Right atrium auricular region (tissue), 2 donors: Measurements from ENCODE around the gene SCN1A. TPM values are rescaled to one million over a fixed set of nuclear protein-coding genes. Genes with fewer than 3 reads are reported as not detected.

Experiments used
- DNase-seq: peaks from one replicate; pipeline ENCODE4 v3.0.0-alpha.2; 2019; ENCODE audit warnings: low spot score
- H3K27ac ChIP-seq, 2 donors: fragments of 200-600 bp; sonication (generic); 1 replicate in 1 of 2; 2 replicates in 1 of 2; pipeline ENCODE4 v1.5.1; 2016 to 2019
- H3K27me3 ChIP-seq, 2 donors: fragments of 200-600 bp; sonication (generic); one replicate each; pipeline versions ENCODE4 v1.5.1 to v1.6.0; 2017 to 2019
- H3K36me3 ChIP-seq: fragments of 200-600 bp; sonication (generic); one replicate; pipeline ENCODE4 v1.5.1; 2016
- H3K4me1 ChIP-seq, 2 donors: fragments of 200-600 bp; sonication (generic); one replicate each; pipeline versions ENCODE4 v1.5.1 to v1.6.0; 2017 to 2019
- H3K4me3 ChIP-seq, 2 donors: fragments of 200-600 bp; sonication (generic); 1 replicate in 1 of 2; 2 replicates in 1 of 2; pipeline ENCODE4 v1.5.1; 2017 to 2019; ENCODE audit warnings: mild to moderate bottlenecking in 1 of 2, moderate library complexity in 1 of 2
- H3K9me3 ChIP-seq, 2 donors: fragments of 200-600 bp; sonication (generic); one replicate each; pipeline ENCODE4 v1.5.1; 2019
- total RNA-seq, 2 donors: library from RNA; depleted of rRNA; stranded (reverse); fragments of >200 nt; gene quantifications; one replicate each; pipeline ENCODE4 v1.1.0, GENCODE V29; 2016
- TF ChIP-seq, protein P1 (sequence below), 2 donors: fragments of 200-600 bp; sonication (generic); IDR thresholded peaks; one replicate each; pipeline ENCODE4 v1.5.1; 2019; ENCODE audit warnings: antibody characterized with exemption in 2 of 2

Gene SCN1A
- total RNA-seq, 2 donors from 2014 or later = 0.44 TPM; not detected in 1

DNA sequence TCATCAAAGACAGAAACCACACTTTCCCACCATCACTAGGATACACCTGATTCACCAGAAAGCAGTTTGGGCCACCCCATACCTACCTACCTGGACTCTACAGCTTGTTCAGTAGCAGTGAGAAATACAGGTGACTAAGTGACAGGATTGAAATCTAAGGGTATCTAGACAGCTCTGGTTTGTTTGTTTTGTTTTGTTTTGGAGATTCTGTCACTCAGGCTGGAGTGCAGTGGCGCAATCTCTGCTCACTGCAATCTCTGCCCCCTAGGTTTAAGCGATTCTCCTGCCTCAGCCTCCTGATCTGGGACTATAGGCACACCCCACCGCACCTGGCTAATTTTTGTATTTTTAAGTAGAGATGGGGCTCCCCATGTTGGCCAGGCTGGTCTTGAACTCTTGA is 177.4 kb downstream of the SCN1A start:
- Histone ChIP-seq H3K9me3 (no peaks in the 10 kb centered on the region), H3K36me3 (no peaks in the 10 kb centered on the region), H3K27me3 (no peaks in the 10 kb centered on the region), H3K27ac (no peak overlapping the region), H3K4me1 (peaks cover 0 to 27% of the 10 kb centered on the region in 2 donors), H3K4me3 (no peak overlapping the region)
- TF ChIP-seq, protein P1, sequence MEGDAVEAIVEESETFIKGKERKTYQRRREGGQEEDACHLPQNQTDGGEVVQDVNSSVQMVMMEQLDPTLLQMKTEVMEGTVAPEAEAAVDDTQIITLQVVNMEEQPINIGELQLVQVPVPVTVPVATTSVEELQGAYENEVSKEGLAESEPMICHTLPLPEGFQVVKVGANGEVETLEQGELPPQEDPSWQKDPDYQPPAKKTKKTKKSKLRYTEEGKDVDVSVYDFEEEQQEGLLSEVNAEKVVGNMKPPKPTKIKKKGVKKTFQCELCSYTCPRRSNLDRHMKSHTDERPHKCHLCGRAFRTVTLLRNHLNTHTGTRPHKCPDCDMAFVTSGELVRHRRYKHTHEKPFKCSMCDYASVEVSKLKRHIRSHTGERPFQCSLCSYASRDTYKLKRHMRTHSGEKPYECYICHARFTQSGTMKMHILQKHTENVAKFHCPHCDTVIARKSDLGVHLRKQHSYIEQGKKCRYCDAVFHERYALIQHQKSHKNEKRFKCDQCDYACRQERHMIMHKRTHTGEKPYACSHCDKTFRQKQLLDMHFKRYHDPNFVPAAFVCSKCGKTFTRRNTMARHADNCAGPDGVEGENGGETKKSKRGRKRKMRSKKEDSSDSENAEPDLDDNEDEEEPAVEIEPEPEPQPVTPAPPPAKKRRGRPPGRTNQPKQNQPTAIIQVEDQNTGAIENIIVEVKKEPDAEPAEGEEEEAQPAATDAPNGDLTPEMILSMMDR (IDR thresholded peaks at IDR 0.05) = no peak
- DNase-seq = no peak

DNA sequence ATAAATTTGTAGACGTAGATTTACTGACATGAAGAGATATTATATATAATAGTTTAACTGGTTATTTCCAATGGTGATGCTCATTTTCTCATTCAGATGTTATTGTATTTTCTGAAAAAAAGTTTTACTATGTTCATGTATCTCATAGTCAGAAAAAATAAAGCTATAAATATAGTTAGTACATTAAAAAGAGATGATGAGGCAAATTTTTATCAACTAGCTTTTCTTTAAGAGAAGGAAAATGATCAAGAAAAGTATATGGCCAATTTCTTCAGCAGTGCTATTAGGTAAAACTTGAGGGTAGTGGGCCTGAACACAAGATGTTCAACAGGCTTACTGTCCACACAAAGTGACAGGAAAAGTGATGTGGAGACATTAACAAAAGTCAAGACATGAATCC is 186.0 kb downstream of the SCN1A start:
- no peaks in the 10 kb centered on the region for H3K4me1 ChIP-seq
- H3K27ac ChIP-seq = no peak overlapping the region
- DNase-seq = no peak
- no peak overlapping the region for H3K4me3 ChIP-seq
- peaks cover 28% of the 10 kb centered on the region for H3K36me3 ChIP-seq
- no peaks in the 10 kb centered on the region for H3K27me3 ChIP-seq
- TF ChIP-seq, protein P1 (IDR thresholded peaks at IDR 0.05) = no peak
- H3K9me3 ChIP-seq = no peaks in the 10 kb centered on the region

DNA sequence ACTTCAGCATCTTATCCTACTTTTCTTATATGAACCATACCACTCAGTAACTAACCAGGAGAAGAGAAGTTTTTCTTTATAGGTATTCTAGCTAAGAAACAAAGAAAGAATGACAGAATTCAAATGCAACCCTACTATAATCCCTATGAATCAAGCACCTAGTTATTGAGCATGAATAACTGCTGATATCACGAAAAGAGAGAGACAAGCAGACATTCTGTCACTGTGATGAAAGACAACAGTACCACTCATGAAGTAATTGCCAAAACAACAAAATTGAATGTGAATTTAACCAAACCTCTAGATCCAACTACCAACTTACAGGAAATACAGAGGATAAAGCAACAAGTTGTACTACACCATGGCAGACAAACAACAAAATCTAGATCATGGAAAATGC is 189.6 kb downstream of the SCN1A start:
- Histone ChIP-seq H3K4me3 (no peak overlapping the region), H3K4me1 (no peaks in the 10 kb centered on the region), H3K9me3 (no peaks in the 10 kb centered on the region), H3K36me3 (peaks cover 28% of the 10 kb centered on the region), H3K27ac (no peak overlapping the region), H3K27me3 (no peaks in the 10 kb centered on the region)
- TF ChIP-seq, protein P1 (IDR thresholded peaks at IDR 0.05) = no peak
- no peak for DNase-seq

Other genes starting within 250 kb of the SCN1A start
- gene TTC21B, start 174.2 kb downstream of the SCN1A start, total RNA-seq = 1 to 10 TPM; 9.9 TPM
- gene SCN9A, start 247.9 kb upstream of the SCN1A start, total RNA-seq = 1 to 10 TPM in 1 of 2 donors, under 1 TPM in 1; 0.51 to 1.1 TPM